Adrenal gland (tissue), 12 donors: ENCODE measurements around the gene CAMK1D. TPM values are rescaled to one million over a fixed set of nuclear protein-coding genes. Genes with fewer than 3 reads are reported as not detected.

Experiments used
- DNase-seq, 7 donors: peaks; one replicate each; pipeline ENCODE4 v3.0.0-alpha.2; 2019 to 2020
- H3K27ac ChIP-seq, 5 donors: fragments of 200-600 bp; sonication (generic) in 4 of 5; 1 replicate in 3 of 5; 2 replicates in 2 of 5; pipeline versions ENCODE4 v1.5.1 to v1.8.0; 2016 to 2020; ENCODE audit warnings: mild to moderate bottlenecking in 1 of 5
- H3K27me3 ChIP-seq: fragments of 200-600 bp; 2 replicates; pipeline ENCODE4 v1.8.0; 2021
- H3K36me3 ChIP-seq, 2 donors: fragments of 200-600 bp; replicated peaks in 1 of 2; 1 replicate in 1 of 2; 2 replicates in 1 of 2; pipeline versions ENCODE4 v1.5.1 to v1.8.0; 2018 to 2022
- H3K4me1 ChIP-seq, 2 donors: fragments of 200-600 bp; replicated peaks in 1 of 2; 1 replicate in 1 of 2; 2 replicates in 1 of 2; pipeline versions ENCODE4 v1.5.1 to v1.8.0; 2018 to 2021
- H3K4me3 ChIP-seq, 4 donors: fragments of 200-600 bp; sonication (generic) in 3 of 4; one replicate each; pipeline ENCODE4 v1.5.1; 2016 to 2018
- H3K9me3 ChIP-seq, 3 donors: fragments of 200-600 bp; sonication (generic) in 1 of 3; replicated peaks in 1 of 3; 1 replicate in 2 of 3; 2 replicates in 1 of 3; pipeline versions ENCODE4 v1.5.1 to v1.8.0; 2016 to 2021
- CTCF ChIP-seq, 6 experiments: fragments of 450-650 bp in 4 of 6; fragments of 200-600 bp in 2 of 6; sonication (generic) in 1 of 6; IDR thresholded peaks; 1 replicate in 5 of 6; 2 replicates in 1 of 6; pipeline versions ENCODE4 v1.5.1 to v1.8.0; 2016 to 2021; ENCODE audit warnings: antibody characterized with exemption in 6 of 6, mild to moderate bottlenecking in 2 of 6, moderate library complexity in 1 of 6
- POLR2A ChIP-seq, 2 donors: fragments of 450-650 bp; IDR thresholded peaks; one replicate each; pipeline ENCODE4 v1.6.1; 2017; ENCODE audit warnings: antibody characterized with exemption in 2 of 2, mild to moderate bottlenecking in 2 of 2, moderate library complexity in 1 of 2
- WGBS, 4 donors: extraction: QIAGEN DNeasy Blood & Tissue Kit in 2 of 4; methylation state at CpG; one replicate each; pipeline versions ENCODE4 v1.1.5 to v1.1.7; 2013 to 2017; 5-methylcytosine and 5-hydroxymethylcytosine counted together
- intact Hi-C, 2 donors: fragments of 100-400 bp; cut with DNase I; formaldehyde crosslinking; loops; one replicate each; pipeline versions ENCODE4 v1.14.1 to v1.15.0; 2022 to 2023
- polyA plus RNA-seq, 3 donors: library from polyadenylated mRNA; stranded (reverse); fragments of 200-250 nt in 2 of 3; fragments of 350-450 nt in 1 of 3; fragmentation: Illumina TruSeq in 1 of 3; extraction: RNeasy Lipid Tissue Mini Kit (QIAGEN cat#74804) in 1 of 3; gene quantifications; one replicate each; pipeline ENCODE4 v1.2.3, GENCODE V29; 2013 to 2014
- total RNA-seq, 9 donors: library from RNA; depleted of rRNA in 4 of 9; stranded (reverse); fragments of >200 nt in 4 of 9; fragments of 120-200 nt in 1 of 9; fragmentation: NEBNext Ultra II Directional in 1 of 9; extraction: Animal tissue kit (Norgen Biotek cat#: 25700) in 1 of 9; gene quantifications; one replicate each; pipeline versions ENCODE4 v1.1.0 to v1.2.4, GENCODE V29; 2013 to 2023
- donor health status: healthy with polysubstance abuse.
- donor health status: Bipolar disorder and iron deficiency.
- donor health status: DM: yes; HTN: yes; CAD: no.
- donor health status: DM: no; HTN: no; CAD: no.
- donor health status: DM: no; HTN: no; CAD: no.
- donor health status: DM: yes; HTN: yes; CAD: no.

Gene CAMK1D
- total and polyA plus RNA-seq, 12 donors = 2.3 to 9.4 (median 6.5) TPM

- DNase-seq = no peak
- WGBS, 4 donors = 89 to 92% (median 91%) methylated on average over 11 of the region's 11 CpGs
- no peak overlapping the region for H3K4me3 ChIP-seq
- no peak for TF ChIP-seq POLR2A (IDR thresholded peaks at IDR 0.05)
- TF ChIP-seq CTCF (IDR thresholded peaks at IDR 0.05) = no peak
- no peaks in the 10 kb centered on the region for H3K9me3 ChIP-seq
- H3K27ac ChIP-seq = no peak overlapping the region
- no peaks in the 10 kb centered on the region for H3K4me1 ChIP-seq
- no peaks in the 10 kb centered on the region for H3K27me3 ChIP-seq
- no peaks in the 10 kb centered on the region for H3K36me3 ChIP-seq
- intact Hi-C loops = no loop called here
Observed at GRCh38 chr10:12645449-12645848, 296.1 kb downstream of the CAMK1D start.

- Histone ChIP-seq H3K36me3 (no peaks in the 10 kb centered on the region), H3K27me3 (no peaks in the 10 kb centered on the region), H3K4me1 (no peaks in the 10 kb centered on the region), H3K27ac (no peak overlapping the region), H3K4me3 (no peak overlapping the region), H3K9me3 (peaks cover 0 to under 1% (median 0%) of the 10 kb centered on the region in 3 donors)
- WGBS, 4 donors = 65 to 76% (median 69%) methylated on average over 9 of the region's 9 CpGs
- intact Hi-C loops = no loop called here
- TF ChIP-seq CTCF (IDR thresholded peaks at IDR 0.05) = no peak
- TF ChIP-seq POLR2A (IDR thresholded peaks at IDR 0.05) = no peak
- DNase-seq = no peak
Observed at GRCh38 chr10:12649012-12649584, 299.8 kb downstream of the CAMK1D start.

GRCh38 chr10:12650122-12650521 lies 300.8 kb downstream of the CAMK1D start:
- no peak for DNase-seq
- Histone ChIP-seq H3K4me3 (no peak overlapping the region), H3K9me3 (peaks cover 0 to 5% (median 0%) of the 10 kb centered on the region in 3 donors), H3K27me3 (no peaks in the 10 kb centered on the region), H3K4me1 (no peaks in the 10 kb centered on the region), H3K36me3 (no peaks in the 10 kb centered on the region), H3K27ac (no peak overlapping the region)
- WGBS, 4 donors = 88 to 90% (median 89%) methylated on average over 8 of the region's 8 CpGs
- TF ChIP-seq CTCF (IDR thresholded peaks at IDR 0.05) (no peak), POLR2A (IDR thresholded peaks at IDR 0.05) (no peak)
- intact Hi-C loops = no loop called here

- Histone ChIP-seq H3K4me3 (no peak overlapping the region), H3K27ac (no peak overlapping the region), H3K4me1 (no peaks in the 10 kb centered on the region), H3K27me3 (no peaks in the 10 kb centered on the region), H3K36me3 (no peaks in the 10 kb centered on the region), H3K9me3 (peaks cover 0 to 5% (median 0%) of the 10 kb centered on the region in 3 donors)
- no peak for TF ChIP-seq CTCF (IDR thresholded peaks at IDR 0.05)
- no peak for TF ChIP-seq POLR2A (IDR thresholded peaks at IDR 0.05)
- intact Hi-C loops = no loop called here
- no peak for DNase-seq
- 63 to 72% (median 69%) methylated on average over 17 to 20 of the region's 20 CpGs for WGBS, 4 donors
Observed at GRCh38 chr10:12650538-12651298, 301.4 kb downstream of the CAMK1D start.
